HEK293 (cell line): ENCODE data around the gene SEMA4D.

Experiments used
- CTCF ChIA-PET: fragments of 350-600 bp; formaldehyde crosslinking; extraction: SDS; loops from one replicate; lab custom pipeline; 2021; ENCODE audit warnings: antibody characterized with exemption; lab: Yijun Ruan, JAX
- POLR2A ChIA-PET: fragments of 300-600 bp; formaldehyde crosslinking; extraction: SDS; loops from one replicate; lab custom pipeline; 2020; ENCODE audit warnings: antibody characterized with exemption, inconsistent platforms; lab: Yijun Ruan, JAX
- H3K27ac ChIP-seq: fragments of 200-500 bp; sonication (Bioruptor generic); 2 replicates; pipeline ENCODE4 v1.5.1; 2014; ENCODE audit warnings: low read depth, low read length, control low read depth, inconsistent platforms; ENCODE audit errors: extremely low read depth
- H3K36me3 ChIP-seq, 2 experiments: fragments of 200-500 bp in 1 of 2; sonication (Bioruptor generic) in 1 of 2; 1 replicate in 1 of 2; 2 replicates in 1 of 2; pipeline ENCODE4 v1.5.1; 2014 to 2017; ENCODE audit warnings: inconsistent platforms in 2 of 2, low read length in 2 of 2; ENCODE audit not compliant: control insufficient read depth in 2 of 2, insufficient read depth in 1 of 2
- H3K4me1 ChIP-seq: fragments of 200-500 bp; sonication (Bioruptor generic); 2 replicates; pipeline ENCODE4 v1.5.1; 2014; ENCODE audit warnings: mild to moderate bottlenecking, low read length, inconsistent platforms; ENCODE audit not compliant: control insufficient read depth, insufficient read depth
- H3K4me3 ChIP-seq: 2 replicates; pipeline ENCODE4 v1.5.1; 2011; ENCODE audit warnings: low read depth, mild to moderate bottlenecking, control low read depth, low read length, moderate library complexity
- H3K9me3 ChIP-seq: fragments of 200-500 bp; sonication (Bioruptor generic); 2 replicates; pipeline ENCODE4 v1.5.1; 2014; ENCODE audit warnings: low read depth, low read length, inconsistent platforms; ENCODE audit not compliant: control insufficient read depth, insufficient read depth
- HOXD13 ChIP-seq: sonication (generic); formaldehyde crosslinking; IDR thresholded peaks from 2 replicates; pipeline ENCODE4 v1.8.0; 2022; ENCODE audit warnings: missing genetic modification reagents, borderline replicate concordance
- REPIN1 ChIP-seq: fragments of 450-650 bp; formaldehyde crosslinking; IDR thresholded peaks from 2 replicates; pipeline ENCODE4 v1.5.1; 2017; ENCODE audit warnings: missing biosample characterization, missing genetic modification characterization, low read depth
- SCRT2 ChIP-seq: fragments of 450-650 bp; formaldehyde crosslinking; IDR thresholded peaks from 2 replicates; pipeline ENCODE4 v1.5.1; 2016; ENCODE audit warnings: missing biosample characterization, missing genetic modification characterization
- SP7 ChIP-seq: fragments of 450-650 bp; formaldehyde crosslinking; IDR thresholded peaks from 2 replicates; pipeline ENCODE4 v1.5.1; 2016; ENCODE audit warnings: missing biosample characterization, missing genetic modification characterization
- ZBTB1 ChIP-seq: fragments of 450-650 bp; formaldehyde crosslinking; IDR thresholded peaks from 2 replicates; pipeline ENCODE4 v1.5.1; 2016; ENCODE audit warnings: missing biosample characterization, missing genetic modification characterization
- ZBTB17 ChIP-seq: fragments of 450-650 bp; formaldehyde crosslinking; IDR thresholded peaks from 2 replicates; pipeline ENCODE4 v1.5.1; 2016; ENCODE audit warnings: missing biosample characterization, missing genetic modification characterization
- ZBTB7A ChIP-seq: fragments of 450-650 bp; formaldehyde crosslinking; IDR thresholded peaks from 2 replicates; pipeline ENCODE4 v1.5.1; 2016; ENCODE audit warnings: low read depth, missing biosample characterization, missing genetic modification characterization
- ZNF16 ChIP-seq: fragments of 450-650 bp; formaldehyde crosslinking; IDR thresholded peaks from 2 replicates; pipeline ENCODE4 v1.5.1; 2016; ENCODE audit warnings: low read depth, missing biosample characterization, missing genetic modification characterization
- ZNF214 ChIP-seq: fragments of 450-650 bp; formaldehyde crosslinking; IDR thresholded peaks from 2 replicates; pipeline ENCODE4 v1.5.1; 2017; ENCODE audit warnings: missing biosample characterization, mild to moderate bottlenecking, missing genetic modification characterization, borderline replicate concordance
- ZNF24 ChIP-seq: fragments of 450-650 bp; formaldehyde crosslinking; IDR thresholded peaks from 2 replicates; pipeline ENCODE4 v1.5.1; 2016; ENCODE audit warnings: missing biosample characterization, missing genetic modification characterization
- ZNF544 ChIP-seq: fragments of 450-650 bp; formaldehyde crosslinking; IDR thresholded peaks from 2 replicates; pipeline ENCODE4 v1.5.0; 2017; ENCODE audit warnings: missing biosample characterization, missing genetic modification characterization
- ZNF707 ChIP-seq: fragments of 450-650 bp; formaldehyde crosslinking; IDR thresholded peaks from 2 replicates; pipeline ENCODE4 v1.5.1; 2016; ENCODE audit warnings: missing biosample characterization, missing genetic modification characterization
- ZNF76 ChIP-seq: fragments of 450-650 bp; formaldehyde crosslinking; IDR thresholded peaks from 2 replicates; pipeline ENCODE4; 2016; ENCODE audit warnings: low read depth, missing biosample characterization, missing genetic modification characterization, borderline replicate concordance
- TF ChIP-seq, protein P1 (sequence below): IDR thresholded peaks from 2 replicates; pipeline ENCODE4 v1.6.1; 2011; ENCODE audit warnings: mild to moderate bottlenecking, low read depth, low read length, borderline replicate concordance
- TF ChIP-seq, protein P2 (sequence below): fragments of 450-650 bp; formaldehyde crosslinking; IDR thresholded peaks from 2 replicates; pipeline ENCODE4 v1.5.1; 2016; ENCODE audit warnings: missing biosample characterization, missing genetic modification characterization, borderline replicate concordance
- TF ChIP-seq, protein P3 (sequence below): fragments of 450-650 bp; formaldehyde crosslinking; IDR thresholded peaks from 2 replicates; pipeline ENCODE4 v1.5.1; 2016; ENCODE audit warnings: missing biosample characterization, missing genetic modification characterization
- TF ChIP-seq, protein P4 (sequence below): fragments of 450-650 bp; formaldehyde crosslinking; IDR thresholded peaks from 2 replicates; pipeline ENCODE4 v1.5.1; 2016; ENCODE audit warnings: missing biosample characterization, missing genetic modification characterization
- TF ChIP-seq, protein P5 (sequence below): fragments of 450-650 bp; formaldehyde crosslinking; IDR thresholded peaks from 2 replicates; pipeline ENCODE4; 2016; ENCODE audit warnings: missing biosample characterization, missing genetic modification characterization

Gene SEMA4D

DNA sequence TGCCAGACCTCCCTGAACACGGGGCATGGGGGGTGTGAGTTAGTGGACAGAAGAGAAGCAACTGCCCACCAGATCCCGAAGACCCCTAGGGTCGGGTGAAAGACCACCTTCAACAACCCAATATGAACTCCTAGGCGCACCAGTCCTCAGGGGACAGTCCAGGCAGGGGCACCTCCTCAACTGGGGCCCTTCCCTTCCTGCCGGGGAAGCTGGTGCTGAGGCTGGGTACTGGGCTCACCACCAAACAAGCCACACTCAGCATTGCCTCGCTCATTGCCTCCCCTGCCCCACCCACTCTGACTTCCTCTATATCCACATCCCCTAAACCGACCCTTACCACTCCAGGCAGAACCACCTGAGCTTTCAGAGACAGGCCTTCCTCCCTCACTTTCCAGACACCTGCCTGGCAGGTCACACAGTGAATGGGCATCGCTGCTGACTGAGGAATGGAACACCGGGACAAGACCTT, 42.5 kb downstream of the SEMA4D start:
- TF ChIP-seq HOXD13 (CRISPR knock-in tag) (no peak), ZBTB7A (tag by site-specific recombination) (no peak), ZNF707 (tag by site-specific recombination) (no peak), ZNF16 (tag by site-specific recombination) (no peak), ZNF214 (tag by site-specific recombination) (no peak), ZBTB1 (no peak)
- TF ChIP-seq, protein P1, sequence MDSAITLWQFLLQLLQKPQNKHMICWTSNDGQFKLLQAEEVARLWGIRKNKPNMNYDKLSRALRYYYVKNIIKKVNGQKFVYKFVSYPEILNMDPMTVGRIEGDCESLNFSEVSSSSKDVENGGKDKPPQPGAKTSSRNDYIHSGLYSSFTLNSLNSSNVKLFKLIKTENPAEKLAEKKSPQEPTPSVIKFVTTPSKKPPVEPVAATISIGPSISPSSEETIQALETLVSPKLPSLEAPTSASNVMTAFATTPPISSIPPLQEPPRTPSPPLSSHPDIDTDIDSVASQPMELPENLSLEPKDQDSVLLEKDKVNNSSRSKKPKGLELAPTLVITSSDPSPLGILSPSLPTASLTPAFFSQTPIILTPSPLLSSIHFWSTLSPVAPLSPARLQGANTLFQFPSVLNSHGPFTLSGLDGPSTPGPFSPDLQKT: no peak
- TF ChIP-seq, protein P2, sequence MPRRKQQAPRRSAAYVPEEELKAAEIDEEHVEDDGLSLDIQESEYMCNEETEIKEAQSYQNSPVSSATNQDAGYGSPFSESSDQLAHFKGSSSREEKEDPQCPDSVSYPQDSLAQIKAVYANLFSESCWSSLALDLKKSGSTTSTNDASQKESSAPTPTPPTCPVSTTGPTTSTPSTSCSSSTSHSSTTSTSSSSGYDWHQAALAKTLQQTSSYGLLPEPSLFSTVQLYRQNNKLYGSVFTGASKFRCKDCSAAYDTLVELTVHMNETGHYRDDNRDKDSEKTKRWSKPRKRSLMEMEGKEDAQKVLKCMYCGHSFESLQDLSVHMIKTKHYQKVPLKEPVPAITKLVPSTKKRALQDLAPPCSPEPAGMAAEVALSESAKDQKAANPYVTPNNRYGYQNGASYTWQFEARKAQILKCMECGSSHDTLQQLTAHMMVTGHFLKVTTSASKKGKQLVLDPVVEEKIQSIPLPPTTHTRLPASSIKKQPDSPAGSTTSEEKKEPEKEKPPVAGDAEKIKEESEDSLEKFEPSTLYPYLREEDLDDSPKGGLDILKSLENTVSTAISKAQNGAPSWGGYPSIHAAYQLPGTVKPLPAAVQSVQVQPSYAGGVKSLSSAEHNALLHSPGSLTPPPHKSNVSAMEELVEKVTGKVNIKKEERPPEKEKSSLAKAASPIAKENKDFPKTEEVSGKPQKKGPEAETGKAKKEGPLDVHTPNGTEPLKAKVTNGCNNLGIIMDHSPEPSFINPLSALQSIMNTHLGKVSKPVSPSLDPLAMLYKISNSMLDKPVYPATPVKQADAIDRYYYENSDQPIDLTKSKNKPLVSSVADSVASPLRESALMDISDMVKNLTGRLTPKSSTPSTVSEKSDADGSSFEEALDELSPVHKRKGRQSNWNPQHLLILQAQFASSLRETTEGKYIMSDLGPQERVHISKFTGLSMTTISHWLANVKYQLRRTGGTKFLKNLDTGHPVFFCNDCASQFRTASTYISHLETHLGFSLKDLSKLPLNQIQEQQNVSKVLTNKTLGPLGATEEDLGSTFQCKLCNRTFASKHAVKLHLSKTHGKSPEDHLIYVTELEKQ (tag by site-specific recombination): no peak
- TF ChIP-seq, all 188 proteins: peak for 0
- CTCF ChIA-PET: no interaction called here
- no peak overlapping the region for H3K4me3 ChIP-seq

DNA sequence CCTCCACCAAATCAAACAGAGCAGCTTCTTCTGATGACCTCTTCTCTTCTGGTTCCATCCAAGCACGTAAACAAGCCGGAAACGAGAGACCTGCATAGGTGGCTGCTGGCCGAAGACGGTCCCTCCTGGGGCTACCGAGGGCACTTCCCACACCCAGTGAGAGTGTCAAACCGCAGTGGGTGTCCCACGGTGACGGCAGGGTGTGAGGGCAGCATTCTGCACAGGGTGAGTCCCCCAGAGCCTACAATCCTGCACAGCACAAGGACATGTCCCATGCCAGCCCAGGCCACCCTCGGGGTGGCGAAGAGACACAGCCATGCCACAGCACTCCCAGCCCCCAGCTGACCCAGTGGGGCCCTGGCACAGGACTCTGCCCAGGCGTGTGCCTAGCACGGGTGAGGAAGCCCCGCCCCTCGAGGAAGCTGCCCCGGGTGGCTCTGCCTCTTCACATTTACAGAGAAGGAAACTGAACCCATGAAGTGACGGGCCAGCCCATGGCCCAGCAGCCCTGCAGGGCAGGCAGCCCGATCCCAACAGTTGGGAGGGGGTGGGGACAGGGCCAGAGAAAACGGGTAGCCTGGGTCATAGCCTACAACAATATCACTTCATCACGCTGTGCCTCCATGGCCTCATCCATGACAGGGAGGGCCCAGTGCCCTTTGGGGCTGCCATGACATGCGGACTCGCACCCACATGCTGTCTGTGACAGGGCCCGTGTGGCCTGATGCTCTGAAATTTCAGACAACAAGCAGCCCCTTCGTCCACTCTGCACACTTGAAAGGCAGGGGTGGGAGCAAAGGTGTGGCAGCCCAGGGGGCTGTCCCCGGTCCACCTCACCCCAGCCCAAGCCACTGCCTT, 43.2 kb downstream of the SEMA4D start:
- TF ChIP-seq REPIN1 (tag by site-specific recombination) (no peak), ZNF76 (no peak), ZBTB17 (tag by site-specific recombination) (no peak), ZNF544 (tag by site-specific recombination) (no peak)
- POLR2A ChIA-PET: no interaction called here
- no peak overlapping the region for H3K27ac ChIP-seq
- CTCF ChIA-PET: no interaction called here
- no peaks in the 10 kb centered on the region for H3K4me1 ChIP-seq
- H3K9me3 ChIP-seq: no peaks in the 10 kb centered on the region
- H3K4me3 ChIP-seq: no peak overlapping the region
- H3K36me3 ChIP-seq: peaks cover 0 to 34% of the 10 kb centered on the region in 2 experiments; a peak in 1 of 3 replicates

More for the DNA sequence above, 42.5 kb downstream of the SEMA4D start:
- POLR2A ChIA-PET: no interaction called here
- H3K9me3 ChIP-seq: no peaks in the 10 kb centered on the region
- peaks cover 0 to 34% of the 10 kb centered on the region in 2 experiments; a peak in 1 of 3 replicates for H3K36me3 ChIP-seq
- no peak overlapping the region for H3K27ac ChIP-seq
- H3K4me1 ChIP-seq: no peaks in the 10 kb centered on the region

DNA sequence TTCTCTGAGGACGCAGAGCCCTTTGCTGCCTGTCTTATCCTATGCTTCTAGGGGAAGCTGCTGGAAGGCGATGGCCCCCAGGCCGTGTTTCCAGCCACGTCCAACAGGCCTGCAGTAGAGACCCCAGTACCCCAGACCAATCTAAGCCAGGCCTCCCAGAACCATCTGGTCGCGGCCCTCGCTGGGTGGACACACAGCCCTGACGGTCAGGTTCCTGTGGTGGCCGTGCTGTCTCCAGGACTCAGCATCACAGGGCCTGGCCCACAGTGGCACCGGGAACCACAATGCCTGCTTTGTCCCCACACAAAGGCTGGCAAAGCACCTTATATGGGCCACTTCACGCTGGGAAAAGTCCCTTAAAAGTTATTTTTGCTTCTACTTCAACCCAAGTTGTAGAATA, 44.5 kb downstream of the SEMA4D start:
- Histone ChIP-seq H3K4me3 (no peak overlapping the region), H3K9me3 (no peaks in the 10 kb centered on the region), H3K4me1 (no peaks in the 10 kb centered on the region), H3K36me3 (peaks cover 0 to 34% of the 10 kb centered on the region in 2 experiments; a peak in 1 of 3 replicates), H3K27ac (no peak overlapping the region)
- TF ChIP-seq SCRT2 (tag by site-specific recombination) (no peak), SP7 (tag by site-specific recombination) (no peak), ZNF24 (no peak)
- TF ChIP-seq, protein P3, sequence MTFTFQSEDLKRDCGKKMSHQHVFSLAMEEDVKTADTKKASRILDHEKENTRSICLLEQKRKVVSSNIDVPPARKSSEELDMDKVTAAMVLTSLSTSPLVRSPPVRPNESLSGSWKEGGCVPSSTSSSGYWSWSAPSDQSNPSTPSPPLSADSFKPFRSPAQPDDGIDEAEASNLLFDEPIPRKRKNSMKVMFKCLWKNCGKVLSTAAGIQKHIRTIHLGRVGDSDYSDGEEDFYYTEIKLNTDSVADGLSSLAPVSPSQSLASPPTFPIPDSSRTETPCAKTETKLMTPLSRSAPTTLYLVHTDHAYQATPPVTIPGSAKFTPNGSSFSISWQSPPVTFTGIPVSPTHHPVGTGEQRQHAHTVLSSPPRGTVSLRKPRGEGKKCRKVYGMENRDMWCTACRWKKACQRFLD: no peak
- TF ChIP-seq, protein P4, sequence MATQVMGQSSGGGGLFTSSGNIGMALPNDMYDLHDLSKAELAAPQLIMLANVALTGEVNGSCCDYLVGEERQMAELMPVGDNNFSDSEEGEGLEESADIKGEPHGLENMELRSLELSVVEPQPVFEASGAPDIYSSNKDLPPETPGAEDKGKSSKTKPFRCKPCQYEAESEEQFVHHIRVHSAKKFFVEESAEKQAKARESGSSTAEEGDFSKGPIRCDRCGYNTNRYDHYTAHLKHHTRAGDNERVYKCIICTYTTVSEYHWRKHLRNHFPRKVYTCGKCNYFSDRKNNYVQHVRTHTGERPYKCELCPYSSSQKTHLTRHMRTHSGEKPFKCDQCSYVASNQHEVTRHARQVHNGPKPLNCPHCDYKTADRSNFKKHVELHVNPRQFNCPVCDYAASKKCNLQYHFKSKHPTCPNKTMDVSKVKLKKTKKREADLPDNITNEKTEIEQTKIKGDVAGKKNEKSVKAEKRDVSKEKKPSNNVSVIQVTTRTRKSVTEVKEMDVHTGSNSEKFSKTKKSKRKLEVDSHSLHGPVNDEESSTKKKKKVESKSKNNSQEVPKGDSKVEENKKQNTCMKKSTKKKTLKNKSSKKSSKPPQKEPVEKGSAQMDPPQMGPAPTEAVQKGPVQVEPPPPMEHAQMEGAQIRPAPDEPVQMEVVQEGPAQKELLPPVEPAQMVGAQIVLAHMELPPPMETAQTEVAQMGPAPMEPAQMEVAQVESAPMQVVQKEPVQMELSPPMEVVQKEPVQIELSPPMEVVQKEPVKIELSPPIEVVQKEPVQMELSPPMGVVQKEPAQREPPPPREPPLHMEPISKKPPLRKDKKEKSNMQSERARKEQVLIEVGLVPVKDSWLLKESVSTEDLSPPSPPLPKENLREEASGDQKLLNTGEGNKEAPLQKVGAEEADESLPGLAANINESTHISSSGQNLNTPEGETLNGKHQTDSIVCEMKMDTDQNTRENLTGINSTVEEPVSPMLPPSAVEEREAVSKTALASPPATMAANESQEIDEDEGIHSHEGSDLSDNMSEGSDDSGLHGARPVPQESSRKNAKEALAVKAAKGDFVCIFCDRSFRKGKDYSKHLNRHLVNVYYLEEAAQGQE (tag by site-specific recombination): no peak
- TF ChIP-seq, protein P5, sequence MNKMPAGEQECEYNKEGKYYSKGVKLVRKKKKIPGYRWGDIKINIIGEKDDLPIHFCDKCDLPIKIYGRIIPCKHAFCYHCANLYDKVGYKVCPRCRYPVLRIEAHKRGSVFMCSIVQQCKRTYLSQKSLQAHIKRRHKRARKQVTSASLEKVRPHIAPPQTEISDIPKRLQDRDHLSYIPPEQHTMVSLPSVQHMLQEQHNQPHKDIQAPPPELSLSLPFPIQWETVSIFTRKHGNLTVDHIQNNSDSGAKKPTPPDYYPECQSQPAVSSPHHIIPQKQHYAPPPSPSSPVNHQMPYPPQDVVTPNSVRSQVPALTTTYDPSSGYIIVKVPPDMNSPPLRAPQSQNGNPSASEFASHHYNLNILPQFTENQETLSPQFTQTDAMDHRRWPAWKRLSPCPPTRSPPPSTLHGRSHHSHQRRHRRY (tag by site-specific recombination): no peak
- CTCF ChIA-PET: interaction anchor here (0.7 kb wide), 1 partner anchor 120 kb away, joined by 3 read pairs; no protein-coding TSS in a partner anchor
- POLR2A ChIA-PET: no interaction called here
